Measurements from ENCODE around the gene AIG1. TPM values are rescaled to one million over a fixed set of nuclear protein-coding genes. Genes with fewer than 3 reads are reported as not detected.

The AIG1 gene
- total RNA-seq, 1 donor from 2014 or later: 32.2 TPM

DNA sequence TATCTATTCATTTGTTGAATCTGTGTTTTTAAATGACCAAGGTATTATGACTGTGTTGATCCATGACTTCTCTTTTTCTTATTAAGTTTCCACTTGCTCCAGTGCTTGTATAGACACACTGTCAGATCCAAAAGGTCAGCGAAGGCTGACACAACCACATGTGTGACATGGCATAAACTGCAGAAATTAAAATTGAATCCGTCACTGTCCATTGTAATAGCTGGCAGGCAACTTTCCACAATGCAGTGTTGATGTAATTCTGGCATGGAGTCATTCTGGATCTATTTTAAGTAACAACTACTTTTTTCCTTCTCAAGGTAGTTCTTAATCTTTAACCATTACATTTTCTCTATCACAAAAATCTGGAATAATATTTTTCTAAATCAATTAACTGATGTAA lies 145.3 kb downstream of the AIG1 start:
- Mint-ChIP-seq H3K27ac (ENCODE audit: unreplicated experiment) (no peak overlapping the region), H3K36me3 (ENCODE audit: low read depth) (peaks cover 13% of the 10 kb centered on the region), H3K9me3 (ENCODE audit: low read depth) (peaks cover 11% of the 10 kb centered on the region), H3K4me3 (ENCODE audit: unreplicated experiment) (no peak overlapping the region), H3K4me1 (ENCODE audit: low read depth) (peaks cover 7% of the 10 kb centered on the region), H3K27me3 (ENCODE audit: low read depth) (no peaks in the 10 kb centered on the region)
- DNase-seq (ENCODE audit: low spot score): no peak
- TF ChIP-seq, protein P1, sequence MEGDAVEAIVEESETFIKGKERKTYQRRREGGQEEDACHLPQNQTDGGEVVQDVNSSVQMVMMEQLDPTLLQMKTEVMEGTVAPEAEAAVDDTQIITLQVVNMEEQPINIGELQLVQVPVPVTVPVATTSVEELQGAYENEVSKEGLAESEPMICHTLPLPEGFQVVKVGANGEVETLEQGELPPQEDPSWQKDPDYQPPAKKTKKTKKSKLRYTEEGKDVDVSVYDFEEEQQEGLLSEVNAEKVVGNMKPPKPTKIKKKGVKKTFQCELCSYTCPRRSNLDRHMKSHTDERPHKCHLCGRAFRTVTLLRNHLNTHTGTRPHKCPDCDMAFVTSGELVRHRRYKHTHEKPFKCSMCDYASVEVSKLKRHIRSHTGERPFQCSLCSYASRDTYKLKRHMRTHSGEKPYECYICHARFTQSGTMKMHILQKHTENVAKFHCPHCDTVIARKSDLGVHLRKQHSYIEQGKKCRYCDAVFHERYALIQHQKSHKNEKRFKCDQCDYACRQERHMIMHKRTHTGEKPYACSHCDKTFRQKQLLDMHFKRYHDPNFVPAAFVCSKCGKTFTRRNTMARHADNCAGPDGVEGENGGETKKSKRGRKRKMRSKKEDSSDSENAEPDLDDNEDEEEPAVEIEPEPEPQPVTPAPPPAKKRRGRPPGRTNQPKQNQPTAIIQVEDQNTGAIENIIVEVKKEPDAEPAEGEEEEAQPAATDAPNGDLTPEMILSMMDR (IDR thresholded peaks at IDR 0.05): no peak

DNA sequence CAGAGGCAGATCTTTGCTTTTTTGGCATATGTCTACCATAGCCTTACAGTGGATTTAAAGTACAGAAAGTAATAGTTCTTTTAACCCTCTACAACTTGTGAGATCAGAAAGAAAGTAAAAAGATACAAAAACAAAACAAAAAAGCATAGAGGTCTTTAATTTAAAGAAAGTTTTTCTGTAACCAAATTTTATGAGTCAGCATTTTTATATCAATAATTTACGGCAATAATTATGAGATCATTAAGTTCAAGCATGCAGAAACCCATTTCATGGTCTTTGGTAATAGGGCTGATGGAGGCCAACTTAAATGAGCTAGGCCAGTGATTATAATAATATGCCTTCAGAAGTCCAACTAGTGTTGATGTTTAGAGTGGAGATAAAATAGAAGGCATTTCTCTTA lies 145.9 kb downstream of the AIG1 start:
- H3K36me3 Mint-ChIP-seq (ENCODE audit: low read depth): peaks cover 13% of the 10 kb centered on the region
- peaks cover 7% of the 10 kb centered on the region for H3K4me1 Mint-ChIP-seq (ENCODE audit: low read depth)
- no peak overlapping the region for H3K4me3 Mint-ChIP-seq (ENCODE audit: unreplicated experiment)
- TF ChIP-seq, protein P1 (IDR thresholded peaks at IDR 0.05): no peak
- H3K9me3 Mint-ChIP-seq (ENCODE audit: low read depth): peaks cover 11% of the 10 kb centered on the region
- H3K27me3 Mint-ChIP-seq (ENCODE audit: low read depth): no peaks in the 10 kb centered on the region
- no peak overlapping the region for H3K27ac Mint-ChIP-seq (ENCODE audit: unreplicated experiment)
- no peak for DNase-seq (ENCODE audit: low spot score)

DNA sequence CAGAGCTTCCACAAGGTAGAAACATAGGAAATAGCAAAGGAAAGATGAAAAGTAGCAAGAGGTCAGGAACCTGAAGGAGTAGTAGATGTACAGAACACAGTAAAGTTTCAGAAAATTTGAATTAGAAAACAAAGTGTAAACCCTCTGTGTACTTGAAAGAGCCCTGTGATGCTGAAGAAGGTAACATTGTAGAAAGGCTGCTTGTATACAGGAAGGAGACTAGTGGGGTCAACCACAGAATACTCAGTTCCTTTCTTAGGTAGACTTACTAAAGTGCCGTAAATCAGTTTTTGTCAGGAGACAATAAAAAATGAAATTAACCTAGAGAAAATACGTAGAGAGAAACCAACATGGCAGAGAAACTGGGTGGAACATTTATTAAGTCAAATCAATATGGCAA lies 149.7 kb downstream of the AIG1 start:
- DNase-seq (ENCODE audit: low spot score): no peak
- no peaks in the 10 kb centered on the region for H3K27me3 Mint-ChIP-seq (ENCODE audit: low read depth)
- H3K36me3 Mint-ChIP-seq (ENCODE audit: low read depth): peaks cover 5% of the 10 kb centered on the region
- H3K9me3 Mint-ChIP-seq (ENCODE audit: low read depth): peaks cover 2% of the 10 kb centered on the region
- H3K4me3 Mint-ChIP-seq (ENCODE audit: unreplicated experiment): no peak overlapping the region
- peaks cover 7% of the 10 kb centered on the region for H3K4me1 Mint-ChIP-seq (ENCODE audit: low read depth)
- TF ChIP-seq, protein P1 (IDR thresholded peaks at IDR 0.05): no peak
- no peak overlapping the region for H3K27ac Mint-ChIP-seq (ENCODE audit: unreplicated experiment)

DNA sequence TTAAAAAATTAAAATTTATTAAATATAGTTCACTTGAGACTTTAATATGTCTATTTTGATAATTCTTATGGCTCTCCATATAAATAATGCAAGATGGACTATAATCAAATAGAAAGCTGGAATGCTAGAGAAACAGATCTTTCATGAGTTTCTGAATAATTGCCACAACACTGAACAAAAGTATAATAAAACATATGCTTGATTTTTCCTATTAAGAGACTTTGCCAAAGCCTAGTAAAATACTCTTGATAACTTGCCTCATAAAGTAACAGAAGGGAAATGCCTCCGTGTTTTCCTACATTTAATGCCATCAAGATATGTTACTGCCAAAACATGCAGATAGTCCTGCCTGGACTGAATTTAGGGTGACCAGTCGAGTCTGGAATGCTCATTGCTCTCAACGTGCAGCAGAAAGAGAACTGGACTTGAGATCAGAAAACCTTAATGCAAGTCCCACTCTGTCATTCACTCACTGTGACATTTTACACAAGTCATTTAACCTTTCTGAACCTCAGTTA lies 153.2 kb downstream of the AIG1 start:
- Mint-ChIP-seq H3K27ac (ENCODE audit: unreplicated experiment) (no peak overlapping the region), H3K9me3 (ENCODE audit: low read depth) (peaks cover 2% of the 10 kb centered on the region), H3K4me3 (ENCODE audit: unreplicated experiment) (no peak overlapping the region), H3K4me1 (ENCODE audit: low read depth) (no peaks in the 10 kb centered on the region), H3K27me3 (ENCODE audit: low read depth) (no peaks in the 10 kb centered on the region), H3K36me3 (ENCODE audit: low read depth) (peaks cover 8% of the 10 kb centered on the region)
- DNase-seq (ENCODE audit: low spot score): no peak
- TF ChIP-seq, protein P1 (IDR thresholded peaks at IDR 0.05): no peak

DNA sequence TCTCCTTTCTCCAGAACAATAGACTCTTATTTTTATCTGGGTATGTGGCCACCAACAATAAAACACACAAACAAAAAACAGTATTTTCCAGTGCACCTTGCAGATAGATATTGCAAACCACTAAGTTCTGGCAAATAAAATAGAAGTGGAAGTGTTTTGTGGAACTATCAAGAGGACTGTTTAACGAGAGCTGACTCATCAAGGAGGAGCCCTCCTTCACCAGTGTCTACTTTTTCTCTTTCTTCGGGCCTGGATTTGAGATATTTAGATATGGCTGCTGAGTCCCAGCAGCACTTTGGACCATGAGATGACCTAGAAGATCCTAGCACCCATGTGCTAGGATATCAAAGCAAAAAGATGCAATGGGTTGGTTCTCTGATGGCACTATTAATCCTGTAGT lies 154.7 kb downstream of the AIG1 start:
- TF ChIP-seq, protein P1 (IDR thresholded peaks at IDR 0.05): no peak
- H3K4me3 Mint-ChIP-seq (ENCODE audit: unreplicated experiment): no peak overlapping the region
- no peak for DNase-seq (ENCODE audit: low spot score)
- no peaks in the 10 kb centered on the region for H3K4me1 Mint-ChIP-seq (ENCODE audit: low read depth)
- H3K9me3 Mint-ChIP-seq (ENCODE audit: low read depth): no peaks in the 10 kb centered on the region
- H3K27me3 Mint-ChIP-seq (ENCODE audit: low read depth): no peaks in the 10 kb centered on the region
- H3K27ac Mint-ChIP-seq (ENCODE audit: unreplicated experiment): no peak overlapping the region
- H3K36me3 Mint-ChIP-seq (ENCODE audit: low read depth): peaks cover 5% of the 10 kb centered on the region

All from chondrocyte (in vitro differentiated cells).